NCI-H1092 treated with DMSO at 0.1 percent for 48 hours (cell line): ENCODE measurements around the gene SPECC1.
"Not testable (repeated sequence)": the region's sequence is repeated elsewhere in the genome, so short reads cannot be mapped to it uniquely, and the experiment has no call there.

Experiments used
- DNase-seq: peaks from one replicate; lab custom pipeline; 2025; lab: John Stamatoyannopoulos, UW

The SPECC1 gene

GRCh38 chr17:20092973-20093626, 83.9 kb downstream of the SPECC1 start:
- peak; percentile 74 for DNase-seq

GRCh38 chr17:20094777-20095176, 85.6 kb downstream of the SPECC1 start:
- no peak for DNase-seq

GRCh38 chr17:20095336-20096080, 86.3 kb downstream of the SPECC1 start:
- DNase-seq: peak; percentile 48

- DNase-seq: no peak
These were observed 87.3 kb downstream of the SPECC1 start for GRCh38 chr17:20096430-20096829.

GRCh38 chr17:20097330-20097729, 88.2 kb downstream of the SPECC1 start:
- no peak for DNase-seq

- no peak for DNase-seq
These were observed 89.2 kb downstream of the SPECC1 start for GRCh38 chr17:20098314-20098713.

GRCh38 chr17:20100806-20101205, 91.6 kb downstream of the SPECC1 start:
- not testable (repeated sequence) for DNase-seq

GRCh38 chr17:20103454-20104446, 94.6 kb downstream of the SPECC1 start:
- DNase-seq: no peak

GRCh38 chr17:20105539-20106280, 96.6 kb downstream of the SPECC1 start:
- no peak for DNase-seq

- not testable (repeated sequence) for DNase-seq
These were observed 97.3 kb downstream of the SPECC1 start for GRCh38 chr17:20106446-20106845.

GRCh38 chr17:20109076-20109475, 99.9 kb downstream of the SPECC1 start:
- DNase-seq: no peak

- no peak for DNase-seq
These were observed 102.4 kb downstream of the SPECC1 start for GRCh38 chr17:20111538-20111937.

GRCh38 chr17:20114466-20114865, 105.3 kb downstream of the SPECC1 start:
- no peak for DNase-seq

GRCh38 chr17:20116683-20117309, 107.6 kb downstream of the SPECC1 start:
- DNase-seq: peak; percentile 22

GRCh38 chr17:20118280-20118679, 109.1 kb downstream of the SPECC1 start:
- no peak for DNase-seq

- DNase-seq: no peak
These were observed 111.7 kb downstream of the SPECC1 start for GRCh38 chr17:20120836-20121235.

- DNase-seq: peak; percentile 17
These were observed 112.4 kb downstream of the SPECC1 start for GRCh38 chr17:20121359-20122253.

- no peak for DNase-seq
These were observed 113.2 kb downstream of the SPECC1 start for GRCh38 chr17:20122254-20122879.

- DNase-seq: no peak
These were observed 114.0 kb downstream of the SPECC1 start for GRCh38 chr17:20123209-20123608.

- no peak for DNase-seq
These were observed 116.6 kb downstream of the SPECC1 start for GRCh38 chr17:20125724-20126123.
